ENCODE results near the gene MLEC. TPM values are rescaled to one million over a fixed set of nuclear protein-coding genes. Genes with fewer than 3 reads are reported as not detected.

The MLEC gene
- total RNA-seq, 2 donors from 2014 or later: 116 to 124 TPM

GRCh38 chr12:120724720-120725119 lies 37.8 kb downstream of the MLEC start:
- Histone ChIP-seq H3K4me1 (replicated peaks) (no peaks in the 10 kb centered on the region), H3K9me3 (no peaks in the 10 kb centered on the region), H3K36me3 (peaks cover 7% of the 10 kb centered on the region in 2 donors), H3K27ac (no peak overlapping the region), H3K4me3 (no peak overlapping the region), H3K27me3 (replicated peaks; ENCODE audit: insufficient read depth) (no peaks in the 10 kb centered on the region)
- DNase-seq (ENCODE audit: low spot score): no peak
- TF ChIP-seq POLR2A (IDR thresholded peaks at IDR 0.05) (no peak), POLR2AphosphoS5 (IDR thresholded peaks at IDR 0.05) (no peak)
- TF ChIP-seq, protein P1, sequence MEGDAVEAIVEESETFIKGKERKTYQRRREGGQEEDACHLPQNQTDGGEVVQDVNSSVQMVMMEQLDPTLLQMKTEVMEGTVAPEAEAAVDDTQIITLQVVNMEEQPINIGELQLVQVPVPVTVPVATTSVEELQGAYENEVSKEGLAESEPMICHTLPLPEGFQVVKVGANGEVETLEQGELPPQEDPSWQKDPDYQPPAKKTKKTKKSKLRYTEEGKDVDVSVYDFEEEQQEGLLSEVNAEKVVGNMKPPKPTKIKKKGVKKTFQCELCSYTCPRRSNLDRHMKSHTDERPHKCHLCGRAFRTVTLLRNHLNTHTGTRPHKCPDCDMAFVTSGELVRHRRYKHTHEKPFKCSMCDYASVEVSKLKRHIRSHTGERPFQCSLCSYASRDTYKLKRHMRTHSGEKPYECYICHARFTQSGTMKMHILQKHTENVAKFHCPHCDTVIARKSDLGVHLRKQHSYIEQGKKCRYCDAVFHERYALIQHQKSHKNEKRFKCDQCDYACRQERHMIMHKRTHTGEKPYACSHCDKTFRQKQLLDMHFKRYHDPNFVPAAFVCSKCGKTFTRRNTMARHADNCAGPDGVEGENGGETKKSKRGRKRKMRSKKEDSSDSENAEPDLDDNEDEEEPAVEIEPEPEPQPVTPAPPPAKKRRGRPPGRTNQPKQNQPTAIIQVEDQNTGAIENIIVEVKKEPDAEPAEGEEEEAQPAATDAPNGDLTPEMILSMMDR (IDR thresholded peaks at IDR 0.05): no peak
- 69% methylated on average over 5 of the region's 5 CpGs for WGBS
- intact Hi-C loops (cut with DNase I): loop anchor here (5.0 to 10.0 kb wide), 2 partner anchors 180 to 248 kb away; partner anchors contain the start of gene SPPL3

- TF ChIP-seq, protein P1 (IDR thresholded peaks at IDR 0.05): no peak
- TF ChIP-seq POLR2A (IDR thresholded peaks at IDR 0.05): no peak
- TF ChIP-seq POLR2AphosphoS5 (IDR thresholded peaks at IDR 0.05): no peak
- Histone ChIP-seq H3K4me1 (replicated peaks) (no peaks in the 10 kb centered on the region), H3K27ac (peak overlapping the region; percentile 51 to 74), H3K36me3 (peaks cover 4 to 7% of the 10 kb centered on the region in 2 donors), H3K27me3 (replicated peaks; ENCODE audit: insufficient read depth) (no peaks in the 10 kb centered on the region), H3K4me3 (peak overlapping the region; percentile 66 to 78), H3K9me3 (no peaks in the 10 kb centered on the region)
- WGBS: 15% methylated on average over 14 of the region's 14 CpGs
- no peak for DNase-seq (ENCODE audit: low spot score)
- intact Hi-C loops (cut with DNase I): loop anchor here (5.0 to 10.0 kb wide), 2 partner anchors 180 to 247 kb away; partner anchors contain the start of gene SPPL3
Observed at GRCh38 chr12:120725151-120725658, 38.3 kb downstream of the MLEC start.

DNA sequence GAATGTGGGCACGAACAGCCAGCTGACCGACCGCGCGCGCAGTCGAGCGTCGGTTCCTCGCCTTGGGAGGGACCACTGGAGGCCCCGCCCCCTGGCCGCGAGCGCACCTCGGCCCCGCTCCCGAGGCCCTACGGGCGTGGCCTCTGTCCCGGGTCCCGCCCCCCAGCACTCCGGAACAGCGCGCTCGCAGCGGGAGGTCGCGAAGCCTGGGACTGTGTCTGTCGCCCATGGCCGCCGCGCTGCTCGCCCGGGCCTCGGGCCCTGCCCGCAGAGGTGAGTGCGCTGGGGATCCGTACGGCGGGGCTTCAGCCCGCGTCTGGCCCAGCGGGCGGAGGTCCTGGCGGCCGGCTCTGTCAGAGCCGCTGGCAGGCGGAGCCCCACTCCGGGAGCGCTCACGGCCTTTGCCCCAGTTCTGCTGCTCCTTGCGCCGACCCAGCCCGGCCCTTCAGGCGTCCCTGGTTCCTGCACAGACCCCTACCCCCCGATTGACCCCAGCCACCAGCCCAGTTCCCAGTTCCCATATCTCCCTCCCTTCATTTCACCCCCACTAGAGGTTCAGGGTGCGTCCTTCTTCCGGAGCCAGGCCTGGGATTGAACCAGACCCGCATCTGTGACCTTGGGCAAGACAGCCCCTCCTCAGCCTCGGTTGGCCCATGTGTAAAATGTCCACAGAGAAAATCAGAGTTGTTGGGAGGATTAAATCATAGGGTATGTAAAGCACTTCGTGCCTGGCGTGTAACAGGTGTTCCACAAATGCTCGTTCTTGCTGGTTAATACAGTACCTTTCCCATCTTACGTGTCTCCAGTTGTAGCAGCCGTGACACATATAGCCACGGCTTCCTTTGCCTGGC lies 38.9 kb downstream of the MLEC start, which contains the start of gene ACADS:
ACADS (plus strand) TSS at position 168 of the 851 bp plus-strand sequence; CDS start at position 228, 60 bp downstream.
- peak; percentile 88 for DNase-seq (ENCODE audit: low spot score)
- Histone ChIP-seq H3K27ac (peak within 1 kb of the TSS; percentile 51 to 74), H3K9me3 (no peaks in the 10 kb centered on the region), H3K36me3 (peaks cover 4 to 7% of the 10 kb centered on the region in 2 donors), H3K27me3 (replicated peaks; ENCODE audit: insufficient read depth) (no peaks in the 10 kb centered on the region), H3K4me3 (peak within 1 kb of the TSS; percentile 66 to 78), H3K4me1 (replicated peaks) (no peaks in the 10 kb centered on the region)
- intact Hi-C loops (cut with DNase I): loop anchor here (5.0 to 10.0 kb wide), 2 partner anchors 179 to 246 kb away; partner anchors contain the start of gene SPPL3
- 13% methylated on average over 45 of the region's 66 CpGs for WGBS
- TF ChIP-seq POLR2A (IDR thresholded peaks at IDR 0.05) (peak; percentile 88), POLR2AphosphoS5 (IDR thresholded peaks at IDR 0.05) (peak; percentile 72)
- TF ChIP-seq, protein P1 (IDR thresholded peaks at IDR 0.05): peak in 1 of 4 experiments; percentile 29

- Histone ChIP-seq H3K27ac (no peak overlapping the region), H3K4me3 (peak overlapping the region in 1 of 2 donors; percentile 78), H3K27me3 (replicated peaks; ENCODE audit: insufficient read depth) (no peaks in the 10 kb centered on the region), H3K36me3 (peaks cover 4% of the 10 kb centered on the region in 2 donors), H3K4me1 (replicated peaks) (no peaks in the 10 kb centered on the region), H3K9me3 (no peaks in the 10 kb centered on the region)
- TF ChIP-seq POLR2A (IDR thresholded peaks at IDR 0.05) (no peak), POLR2AphosphoS5 (IDR thresholded peaks at IDR 0.05) (no peak)
- TF ChIP-seq, protein P1 (IDR thresholded peaks at IDR 0.05): no peak
- 93% methylated on average over 9 of the region's 9 CpGs for WGBS
- intact Hi-C loops (cut with DNase I): loop anchor here (5.0 to 10.0 kb wide), 2 partner anchors 178 to 246 kb away; partner anchors contain the start of gene SPPL3
- DNase-seq (ENCODE audit: low spot score): no peak
Observed at GRCh38 chr12:120726510-120726793, 39.5 kb downstream of the MLEC start.

All from prostate gland (tissue), 2 donors.